Heart right ventricle (tissue), 16 donors: ENCODE measurements around the gene CLASP2. TPM values are rescaled to one million over a fixed set of nuclear protein-coding genes. Genes with fewer than 3 reads are reported as not detected.

Experiments
- ATAC-seq, 8 donors: fragments of 200-7000 bp; cut with Tn5 transposase; one replicate each; pipeline ENCODE4 v1.9.1; 2020; ENCODE audit warnings: mild to moderate bottlenecking in 8 of 8, moderate library complexity in 8 of 8, moderate number of reproducible peaks in 1 of 8
- DNase-seq, 2 donors: peaks; one replicate each; pipeline ENCODE4 v3.0.0-alpha.2; 2020
- H3K27ac ChIP-seq, 10 donors: fragments of 200-600 bp; sonication (generic) in 2 of 10; one replicate each; pipeline versions ENCODE4 v1.5.0 to v1.8.0; 2020 to 2022; ENCODE audit warnings: mild to moderate bottlenecking in 3 of 10
- H3K27me3 ChIP-seq, 7 donors: fragments of 200-600 bp; one replicate each; pipeline ENCODE4 v1.8.0; 2021 to 2022; ENCODE audit warnings: mild to moderate bottlenecking in 2 of 7
- H3K36me3 ChIP-seq, 9 donors: fragments of 200-600 bp; sonication (generic) in 1 of 9; one replicate each; pipeline versions ENCODE4 v1.5.0 to v1.8.0; 2020 to 2022; ENCODE audit warnings: mild to moderate bottlenecking in 2 of 9
- H3K4me1 ChIP-seq, 9 donors: fragments of 200-600 bp; sonication (generic) in 1 of 9; one replicate each; pipeline versions ENCODE4 v1.5.0 to v1.8.0; 2020 to 2022; ENCODE audit warnings: mild to moderate bottlenecking in 4 of 9
- H3K4me3 ChIP-seq, 10 donors: fragments of 200-600 bp; sonication (generic) in 2 of 10; one replicate each; pipeline versions ENCODE4 v1.5.0 to v1.8.0; 2020 to 2022; ENCODE audit warnings: mild to moderate bottlenecking in 7 of 10, moderate library complexity in 2 of 10
- H3K9me3 ChIP-seq, 11 donors: fragments of 200-600 bp in 10 of 11; sonication (generic) in 2 of 11; one replicate each; pipeline versions ENCODE4 v1.5.0 to v1.8.0; 2013 to 2022; ENCODE audit warnings: mild to moderate bottlenecking in 2 of 11, control low read depth in 1 of 11, moderate library complexity in 1 of 11
- WGBS, 2 donors: extraction: QIAGEN DNeasy Blood & Tissue Kit; methylation state at CpG; one replicate each; pipeline ENCODE4 v1.1.7; 2013; ENCODE audit warnings: inconsistent platforms in 1 of 2; 5-methylcytosine and 5-hydroxymethylcytosine counted together
- intact Hi-C, 10 donors: fragments of 100-400 bp; cut with DNase I; formaldehyde crosslinking; loops; one replicate each; pipeline versions ENCODE4 v1.11.1 to v1.14.2; 2022
- polyA plus RNA-seq, 2 donors: library from polyadenylated mRNA; stranded (reverse); fragments of 200-250 nt; gene quantifications; one replicate each; pipeline ENCODE4 v1.2.3, GENCODE V29; 2013
- total RNA-seq, 10 donors: library from RNA; stranded (reverse); fragmentation: NEBNext Ultra II Directional in 3 of 10; extraction: Animal tissue kit (Norgen Biotek cat#: 25700) in 3 of 10; gene quantifications; one replicate each; pipeline versions ENCODE4 v1.2.1 to v1.2.4, GENCODE V29; 2021 to 2023
- TF ChIP-seq, protein P1 (sequence below), 9 donors: fragments of 200-600 bp; sonication (generic) in 2 of 9; IDR thresholded peaks; one replicate each; pipeline versions ENCODE4 v1.5.0 to v1.8.0; 2021 to 2022; ENCODE audit warnings: antibody characterized with exemption in 9 of 9, mild to moderate bottlenecking in 5 of 9, moderate library complexity in 1 of 9
- donor health status: Arrhythmogenic right ventricular cardiomyopathy.
- donor health status: ischemic (EF 13 %, LVEDD 7.1; RV severe dilation, severe dysfunction).
- donor health status: healthy with polysubstance abuse.
- donor health status: DM: no; HTN: yes; CAD: no.
- donor health status: DM: no; HTN: no; CAD: no.
- donor health status: ischemic (EF 25% LVEDD 6.9; RV normal size, moderate dysfunction).
- donor health status: ischemic (EF 25% LVEDD 5.7; RV mildly dilated, moderate dysfunction).
- donor health status: healthy.
- donor health status: DM: yes; HTN: yes; CAD: no.
- donor health status: Ischemic cardiomyopathy.
- donor health status: ischemic (EF 35%, LVEDD 5.7; RV mildly dilated, moderate dysfunction).
- donor health status: nonischemic (EF 11% LVEDD 7.7; RV severe dilation, severe dysfunction).
- donor health status: DM: yes; HTN: yes; CAD: no.
- donor health status: PGD.
- donor health status: ischemic (EF 29% LVEDD 5.4; RV normal size, mild dysfunction).
- donor health status: nonischemic (EF 23%, LVEDD 6.1; RV moderate dilation, normal function).

CLASP2 gene
- total and polyA plus RNA-seq, 12 donors: 9.7 to 107 (median 84.9) TPM

DNA sequence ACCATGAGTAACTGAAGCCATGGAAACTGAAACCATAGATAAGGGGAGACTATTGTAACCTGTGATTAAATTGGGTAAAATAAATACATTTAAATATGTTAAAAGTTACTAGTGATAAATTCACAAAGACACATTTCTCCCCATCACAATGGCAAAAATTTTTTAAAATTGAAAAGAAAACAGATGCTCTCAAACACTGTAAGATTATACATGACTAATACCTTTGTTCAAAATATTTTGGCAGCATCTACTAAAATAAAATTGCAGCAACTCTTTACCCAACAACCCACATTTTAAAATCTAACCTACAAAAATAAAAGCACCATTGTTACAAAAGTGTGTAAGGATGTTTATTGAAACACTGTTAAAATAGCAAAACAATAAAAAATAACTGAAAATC is 93.3 kb downstream of the CLASP2 start:
- Histone ChIP-seq H3K27me3 (no peaks in the 10 kb centered on the region), H3K4me1 (no peaks in the 10 kb centered on the region), H3K4me3 (no peak overlapping the region), H3K36me3 (peaks cover 0 to 82% (median 4%) of the 10 kb centered on the region in 9 donors), H3K27ac (no peak overlapping the region), H3K9me3 (no peaks in the 10 kb centered on the region)
- TF ChIP-seq, protein P1, sequence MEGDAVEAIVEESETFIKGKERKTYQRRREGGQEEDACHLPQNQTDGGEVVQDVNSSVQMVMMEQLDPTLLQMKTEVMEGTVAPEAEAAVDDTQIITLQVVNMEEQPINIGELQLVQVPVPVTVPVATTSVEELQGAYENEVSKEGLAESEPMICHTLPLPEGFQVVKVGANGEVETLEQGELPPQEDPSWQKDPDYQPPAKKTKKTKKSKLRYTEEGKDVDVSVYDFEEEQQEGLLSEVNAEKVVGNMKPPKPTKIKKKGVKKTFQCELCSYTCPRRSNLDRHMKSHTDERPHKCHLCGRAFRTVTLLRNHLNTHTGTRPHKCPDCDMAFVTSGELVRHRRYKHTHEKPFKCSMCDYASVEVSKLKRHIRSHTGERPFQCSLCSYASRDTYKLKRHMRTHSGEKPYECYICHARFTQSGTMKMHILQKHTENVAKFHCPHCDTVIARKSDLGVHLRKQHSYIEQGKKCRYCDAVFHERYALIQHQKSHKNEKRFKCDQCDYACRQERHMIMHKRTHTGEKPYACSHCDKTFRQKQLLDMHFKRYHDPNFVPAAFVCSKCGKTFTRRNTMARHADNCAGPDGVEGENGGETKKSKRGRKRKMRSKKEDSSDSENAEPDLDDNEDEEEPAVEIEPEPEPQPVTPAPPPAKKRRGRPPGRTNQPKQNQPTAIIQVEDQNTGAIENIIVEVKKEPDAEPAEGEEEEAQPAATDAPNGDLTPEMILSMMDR (IDR thresholded peaks at IDR 0.05): no peak
- intact Hi-C loops: no loop called here
- no peak for DNase-seq
- ATAC-seq: no peak

DNA sequence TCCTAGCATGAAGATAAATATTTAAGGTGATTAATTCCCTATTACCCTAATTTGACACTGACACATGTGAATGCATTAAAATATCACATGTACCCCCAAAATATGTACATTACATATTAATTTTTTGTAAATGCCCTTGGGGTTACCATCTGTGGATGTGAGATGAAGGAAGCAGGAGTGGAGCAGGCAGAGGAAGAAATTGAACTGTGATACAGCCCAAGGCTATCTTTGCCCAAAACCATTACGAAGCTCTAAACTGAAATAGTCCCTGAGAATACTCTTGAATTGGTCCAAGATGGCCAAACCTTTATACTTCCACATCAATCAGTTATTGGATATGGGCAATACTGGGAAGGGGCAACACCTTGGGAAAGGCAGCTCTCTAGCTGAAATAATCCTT is 105.0 kb downstream of the CLASP2 start:
- Histone ChIP-seq H3K4me1 (no peaks in the 10 kb centered on the region), H3K27me3 (no peaks in the 10 kb centered on the region), H3K27ac (no peak overlapping the region), H3K4me3 (no peak overlapping the region), H3K9me3 (no peaks in the 10 kb centered on the region), H3K36me3 (peaks cover 0 to 61% (median 6%) of the 10 kb centered on the region in 9 donors)
- DNase-seq (no peak), ATAC-seq (no peak)
- 92 to 100% methylated on average over 1 of the region's 1 CpG for WGBS, 2 donors
- TF ChIP-seq, protein P1 (IDR thresholded peaks at IDR 0.05): no peak
- intact Hi-C loops: no loop called here

DNA sequence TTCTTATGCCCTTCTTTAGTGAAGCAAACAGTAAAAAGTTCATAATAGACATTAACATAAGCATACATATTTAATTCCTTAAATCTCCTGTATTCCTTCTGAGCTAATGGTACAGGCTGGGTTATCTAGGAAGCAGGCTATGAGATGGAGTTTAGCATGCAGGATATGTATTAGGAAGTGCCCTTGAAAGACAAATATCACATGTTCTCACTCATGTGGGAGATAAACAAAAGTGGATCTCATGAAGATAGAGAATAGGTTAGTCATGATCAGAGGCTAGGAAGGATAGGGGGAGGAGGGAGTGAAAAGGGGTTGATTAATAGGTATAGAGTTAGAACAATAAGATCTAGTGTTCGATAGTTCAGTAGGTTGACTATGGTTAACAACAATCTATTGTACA is 105.4 kb downstream of the CLASP2 start:
- Histone ChIP-seq H3K27me3 (no peaks in the 10 kb centered on the region), H3K27ac (no peak overlapping the region), H3K9me3 (no peaks in the 10 kb centered on the region), H3K4me1 (no peaks in the 10 kb centered on the region), H3K4me3 (no peak overlapping the region), H3K36me3 (peaks cover 0 to 61% (median 3%) of the 10 kb centered on the region in 9 donors)
- no peak for DNase-seq
- intact Hi-C loops: no loop called here
- 97 to 100% methylated on average over 1 of the region's 1 CpG for WGBS, 2 donors
- TF ChIP-seq, protein P1 (IDR thresholded peaks at IDR 0.05): no peak
- ATAC-seq: no peak

DNA sequence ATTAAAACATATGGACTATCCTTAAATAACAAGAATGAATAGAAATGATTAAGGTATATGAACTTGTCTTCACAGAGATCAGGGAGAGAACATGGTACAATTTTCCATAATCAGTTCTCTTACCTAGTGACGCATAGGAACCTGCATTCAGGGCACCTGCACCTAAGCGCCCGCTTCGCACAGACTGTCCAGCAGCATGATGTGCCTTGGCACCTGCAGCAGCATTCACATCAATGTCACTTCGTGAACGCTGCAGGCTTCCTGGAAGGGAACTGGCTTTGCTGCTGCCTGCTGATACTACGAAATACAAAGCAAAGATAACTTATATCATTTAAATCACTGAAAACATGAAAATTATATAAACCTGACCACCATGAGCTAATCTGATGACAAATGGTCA is 115.2 kb downstream of the CLASP2 start:
- intact Hi-C loops: no loop called here
- TF ChIP-seq, protein P1 (IDR thresholded peaks at IDR 0.05): no peak
- Histone ChIP-seq H3K4me1 (peaks cover 0 to 6% (median 0%) of the 10 kb centered on the region in 9 donors), H3K4me3 (no peak overlapping the region), H3K36me3 (peaks cover 0 to 96% (median 76%) of the 10 kb centered on the region in 9 donors), H3K27ac (no peak overlapping the region), H3K9me3 (no peaks in the 10 kb centered on the region), H3K27me3 (no peaks in the 10 kb centered on the region)
- DNase-seq (peak in 1 of 2 donors; percentile 21), ATAC-seq (peak in 3 of 8 donors; percentile 52 to 89 (median 88))
- WGBS, 2 donors: 90 to 92% methylated on average over 7 of the region's 7 CpGs
